ENCODE results near the gene NUB1.

Gene NUB1

DNA sequence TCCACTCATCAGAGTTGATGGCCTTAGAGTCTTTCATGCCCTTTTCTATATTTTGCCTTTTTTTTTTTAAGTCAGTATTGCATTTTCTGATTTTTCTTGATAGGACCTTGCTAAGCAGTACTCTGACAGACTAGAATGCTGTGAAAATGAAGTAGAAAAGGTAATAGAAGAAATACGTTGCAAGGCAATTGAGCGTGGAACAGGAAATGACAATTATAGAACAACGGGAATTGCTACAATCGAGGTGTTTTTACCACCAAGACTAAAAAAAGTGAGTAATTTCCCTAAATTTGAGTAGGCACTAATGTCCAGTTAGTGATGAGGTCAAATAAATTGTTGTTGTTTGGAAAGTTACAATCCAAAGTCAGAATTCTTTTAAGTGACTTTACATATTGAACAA lies 7.4 kb downstream of the NUB1 start:
- FAIRE-seq, result no peak

DNA sequence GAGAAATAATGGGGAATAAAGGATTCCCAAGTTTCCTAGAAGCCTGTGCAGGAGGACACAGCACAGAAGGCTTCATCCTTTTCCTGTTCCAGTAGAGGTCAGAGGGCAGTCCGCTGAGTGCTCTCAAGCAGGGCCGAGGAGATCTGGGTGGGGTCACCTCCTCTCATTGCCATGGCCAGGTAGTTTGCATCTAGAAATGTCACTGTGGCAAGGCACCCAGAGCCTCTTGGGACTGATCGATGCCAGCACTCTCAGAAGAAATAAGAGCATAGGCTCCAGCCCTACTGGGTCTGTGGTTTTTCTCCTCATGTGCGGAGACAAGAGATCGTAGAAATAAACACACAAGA lies 7.9 kb downstream of the NUB1 start:
- no peak for FAIRE-seq

DNA sequence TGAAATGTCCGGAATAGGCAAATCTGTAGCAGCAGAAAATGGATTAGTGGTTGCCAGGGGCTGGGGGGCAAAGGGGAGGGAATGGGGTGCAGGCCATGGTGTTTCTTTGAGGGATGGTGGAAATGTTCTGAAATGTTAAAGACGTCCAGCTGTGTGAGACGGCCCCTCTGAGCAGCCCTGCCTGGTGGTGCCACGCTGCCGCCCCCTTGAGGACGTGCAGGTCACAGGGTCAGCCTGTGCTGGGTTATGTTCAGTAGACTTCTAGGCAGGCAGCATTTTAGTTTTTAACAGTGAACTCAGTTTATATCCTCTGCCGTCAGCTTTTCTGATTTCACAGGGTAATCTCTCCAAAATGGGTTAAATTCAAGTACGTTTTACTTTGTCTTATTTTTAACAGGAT lies 9.4 kb downstream of the NUB1 start:
- FAIRE-seq, result no peak

DNA sequence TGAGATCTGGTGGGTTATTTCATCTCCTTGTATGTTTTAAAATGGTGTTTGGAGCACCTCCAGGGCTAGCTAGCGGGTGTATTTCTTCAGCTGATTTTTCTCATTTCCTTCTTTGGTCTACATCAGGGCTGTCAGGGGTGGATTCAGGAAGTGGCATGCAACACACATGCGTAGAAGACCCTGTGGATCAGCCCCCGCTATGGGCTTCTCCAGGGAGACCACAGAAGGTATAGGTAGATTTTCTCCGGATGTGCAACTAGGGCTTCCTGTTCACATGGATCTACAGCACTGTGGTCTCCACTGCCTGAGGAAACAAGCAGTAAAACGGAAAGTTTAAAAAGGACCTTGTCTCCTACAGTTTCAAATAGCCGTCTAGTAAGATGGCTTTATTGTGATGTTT lies 10.4 kb downstream of the NUB1 start:
- FAIRE-seq, result no peak

DNA sequence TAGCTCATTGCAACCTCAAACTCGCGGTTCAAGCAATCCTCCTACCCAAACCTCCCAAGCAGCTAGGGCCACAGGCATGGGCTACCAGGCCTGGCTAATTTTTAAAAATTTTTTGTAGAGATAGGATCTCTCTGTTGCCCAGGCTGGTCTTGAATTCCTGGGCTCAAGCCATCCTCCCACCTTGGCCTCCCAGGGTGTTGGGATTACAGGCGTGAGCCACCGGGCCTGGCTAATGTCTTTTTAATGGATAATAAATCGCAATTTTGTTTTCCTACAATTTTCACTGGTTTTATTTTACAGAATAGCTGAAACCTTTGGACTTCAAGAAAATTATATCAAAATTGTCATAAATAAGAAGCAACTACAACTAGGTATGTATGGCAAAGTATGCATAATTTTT lies 10.9 kb downstream of the NUB1 start:
- FAIRE-seq, result no peak

DNA sequence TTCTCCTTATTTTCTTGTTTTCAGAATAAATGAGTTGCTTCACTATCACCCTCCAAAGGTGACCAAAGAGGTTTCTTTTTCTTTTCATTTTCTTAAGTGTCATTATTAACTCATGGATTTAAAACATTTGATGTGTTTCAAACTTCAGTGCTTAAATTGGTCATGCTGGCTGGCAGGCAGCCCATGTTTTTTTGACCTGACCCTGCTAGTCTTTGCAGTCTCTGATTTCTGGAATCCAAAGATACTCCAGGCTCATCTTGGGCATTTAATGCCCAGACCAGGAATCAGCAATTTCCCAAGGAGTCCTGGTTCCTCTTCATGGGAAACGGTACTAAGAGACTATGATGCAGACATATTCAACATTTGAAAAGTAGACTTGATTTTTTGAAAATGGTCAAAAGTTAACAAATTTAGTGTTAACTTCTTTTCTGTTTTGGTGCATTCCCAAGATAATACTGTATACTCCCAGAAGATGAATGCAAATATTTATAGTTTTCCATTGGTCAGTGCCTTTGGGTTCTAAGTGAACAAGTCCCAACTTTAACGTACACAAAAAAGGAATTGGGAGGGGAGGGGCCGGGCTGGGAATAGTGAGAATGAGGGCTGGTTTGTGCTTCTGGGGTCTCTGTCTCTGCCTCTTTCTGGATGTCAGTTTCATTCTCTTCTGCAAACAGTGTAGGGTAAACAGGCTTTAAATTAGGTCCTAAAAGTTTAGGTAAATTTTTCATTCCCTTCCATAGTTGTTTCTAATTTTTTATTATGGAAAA lies 19.8 kb downstream of the NUB1 start:
- FAIRE-seq, result no peak

DNA sequence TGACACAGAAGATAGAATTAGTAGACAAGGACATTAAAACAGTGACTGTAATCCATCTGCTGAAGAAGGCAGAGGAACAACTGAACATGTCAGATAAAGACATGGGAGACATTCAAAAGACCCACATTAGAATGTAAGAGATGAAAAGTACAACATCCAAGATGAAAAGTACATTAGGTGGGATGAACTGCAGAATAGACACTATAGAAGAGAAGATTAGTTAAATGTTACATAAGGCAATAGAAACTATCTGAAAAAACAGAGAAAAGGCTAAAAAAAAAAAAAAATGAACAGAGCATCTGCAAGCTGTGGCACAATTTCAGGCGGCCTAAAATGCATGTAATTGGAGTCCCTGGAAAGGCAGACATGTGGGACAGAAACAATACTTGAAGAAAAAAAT lies 21.6 kb downstream of the NUB1 start:
- FAIRE-seq, result no peak

DNA sequence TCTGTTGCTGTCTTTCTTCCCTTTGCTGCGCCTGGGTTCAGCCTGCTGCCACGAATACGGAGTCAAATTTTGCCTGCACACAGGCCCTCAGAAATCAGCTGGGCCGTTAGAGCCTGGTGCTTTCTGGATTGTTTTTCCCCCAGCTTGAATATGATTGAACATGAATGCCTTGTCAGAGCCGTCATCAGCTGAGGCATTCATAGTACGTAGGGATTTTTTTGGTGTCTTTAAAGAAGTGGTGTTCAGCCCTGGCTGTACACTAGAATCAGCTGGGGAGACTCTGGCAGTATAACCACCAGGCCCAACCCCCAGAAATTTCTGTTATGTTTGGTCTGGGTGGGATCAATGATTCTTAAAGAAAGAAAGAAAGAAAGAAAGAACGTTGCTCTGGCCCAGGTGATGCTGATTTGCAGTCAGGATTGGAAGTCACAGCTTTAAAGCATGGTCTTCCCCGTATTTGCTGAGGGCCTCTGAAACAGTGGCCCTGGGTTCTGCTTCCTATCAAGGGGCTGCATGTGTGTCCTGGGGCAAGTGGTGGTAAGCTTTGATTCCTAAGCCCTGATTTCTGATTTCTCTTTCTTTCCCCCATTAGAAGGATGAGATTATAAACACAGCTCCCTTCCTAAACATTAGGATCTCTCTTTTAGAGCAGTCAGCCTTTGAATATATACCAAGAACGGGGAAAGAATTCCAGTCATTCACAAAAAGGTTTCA lies 24.7 kb downstream of the NUB1 start:
- FAIRE-seq, result no peak

DNA sequence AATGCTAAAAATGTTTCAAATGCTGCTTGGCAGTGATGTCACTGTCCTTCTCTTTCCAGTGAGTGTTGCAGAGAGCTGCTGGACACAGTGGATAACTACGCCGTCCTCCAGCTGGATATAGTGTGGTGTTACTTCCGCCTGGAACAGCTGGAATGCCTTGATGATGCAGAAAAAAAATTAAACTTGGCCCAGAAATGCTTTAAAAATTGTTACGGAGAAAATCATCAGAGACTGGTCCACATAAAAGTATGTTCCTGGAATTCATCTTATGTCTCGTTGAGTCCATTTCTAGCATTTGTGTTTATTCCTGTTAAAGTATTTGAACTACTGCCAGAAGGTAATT lies 25.2 kb downstream of the NUB1 start:
- FAIRE-seq, result no peak

DNA sequence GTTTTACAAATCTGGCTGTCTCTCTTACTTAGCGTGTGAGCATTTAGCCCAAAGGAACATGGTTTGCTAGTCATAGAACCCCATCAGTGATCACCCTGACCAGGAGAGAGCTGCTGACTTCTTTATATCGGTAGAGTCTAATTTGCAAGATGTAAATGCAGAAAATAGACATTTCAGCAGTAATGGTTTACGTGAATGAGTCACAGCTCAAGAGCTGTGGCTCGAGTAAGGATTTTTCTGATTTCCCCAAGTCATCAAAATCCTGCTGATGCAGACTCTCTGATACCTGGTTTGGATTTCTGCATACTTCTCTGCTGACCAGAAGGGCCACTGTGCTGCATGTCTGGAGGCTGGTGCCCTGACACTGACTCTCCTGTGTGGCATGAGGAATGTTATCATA lies 25.7 kb downstream of the NUB1 start:
- no peak for FAIRE-seq

DNA sequence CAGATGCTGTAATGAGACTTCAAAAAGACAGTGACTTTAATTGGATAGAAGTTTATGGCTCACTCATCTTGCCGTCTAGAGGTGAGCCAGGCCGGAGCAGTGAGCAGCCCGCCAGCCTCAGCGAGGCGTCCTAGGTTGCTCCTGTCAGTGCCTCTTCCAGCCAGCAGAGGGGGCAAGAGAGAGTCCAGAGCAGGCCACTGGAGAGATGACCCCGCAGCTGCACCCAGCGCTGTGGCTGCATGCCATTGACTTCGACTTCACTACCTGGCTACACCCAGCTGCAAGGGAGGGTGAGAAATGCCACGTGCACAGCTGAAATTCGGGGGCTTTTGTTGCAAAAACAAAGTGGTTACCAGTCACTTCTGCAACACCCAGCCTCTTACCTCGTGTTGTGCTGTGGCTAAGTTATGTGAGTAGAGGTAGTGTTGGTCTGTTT lies 26.5 kb downstream of the NUB1 start:
- FAIRE-seq, result no peak

DNA sequence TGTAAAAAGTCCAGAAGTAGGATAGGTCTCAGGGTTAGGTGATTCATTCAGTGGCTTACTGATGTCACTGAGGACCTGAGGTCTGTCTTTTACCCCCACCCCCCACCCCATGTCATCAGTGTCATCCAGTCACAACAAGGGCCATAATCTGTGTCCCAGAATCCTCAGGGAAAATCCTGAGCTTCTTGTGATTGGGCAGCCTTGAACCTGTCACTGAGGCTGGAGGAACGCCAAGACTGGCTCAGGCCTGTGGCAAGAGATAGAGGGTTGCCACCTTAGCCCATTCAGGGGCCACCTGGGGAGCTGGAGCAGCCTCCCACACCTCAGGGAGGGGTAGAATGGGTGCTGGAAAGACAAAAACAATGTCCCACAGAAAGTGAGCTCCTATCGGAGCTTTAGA lies 29.7 kb downstream of the NUB1 start:
- no peak for FAIRE-seq

DNA sequence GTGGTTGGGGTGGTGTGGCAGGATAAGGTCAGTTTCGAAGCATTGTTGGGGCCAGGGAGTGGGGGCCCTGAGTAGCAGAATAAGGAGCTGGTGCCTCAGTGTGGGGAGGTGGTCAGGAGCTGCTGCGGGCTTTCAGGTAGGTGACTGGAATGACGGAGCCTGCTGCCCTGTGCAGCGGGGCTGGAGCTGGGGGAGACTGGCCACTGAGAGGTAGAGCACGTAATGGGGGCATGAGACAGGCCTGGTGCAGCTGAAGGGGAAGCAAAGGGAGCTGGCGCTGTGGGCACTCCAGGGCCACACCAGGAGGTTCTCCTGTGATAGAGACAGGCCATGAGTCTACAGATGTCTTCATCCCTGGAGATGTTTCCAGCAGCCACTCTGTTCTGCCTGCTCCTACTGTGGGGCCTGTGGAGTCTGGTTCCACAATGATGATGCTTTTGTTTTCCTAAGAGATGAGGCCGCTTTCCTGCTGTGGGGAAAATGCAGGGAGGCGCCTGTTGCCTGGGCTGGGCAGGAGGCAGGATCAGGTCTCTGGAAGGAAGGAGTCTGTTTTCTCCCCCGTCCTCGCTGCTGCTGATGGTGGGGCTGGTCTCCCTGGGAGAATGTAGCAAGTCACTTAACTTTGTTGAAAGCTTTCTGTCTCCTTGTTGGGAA lies 31.1 kb downstream of the NUB1 start:
- no peak for FAIRE-seq

DNA sequence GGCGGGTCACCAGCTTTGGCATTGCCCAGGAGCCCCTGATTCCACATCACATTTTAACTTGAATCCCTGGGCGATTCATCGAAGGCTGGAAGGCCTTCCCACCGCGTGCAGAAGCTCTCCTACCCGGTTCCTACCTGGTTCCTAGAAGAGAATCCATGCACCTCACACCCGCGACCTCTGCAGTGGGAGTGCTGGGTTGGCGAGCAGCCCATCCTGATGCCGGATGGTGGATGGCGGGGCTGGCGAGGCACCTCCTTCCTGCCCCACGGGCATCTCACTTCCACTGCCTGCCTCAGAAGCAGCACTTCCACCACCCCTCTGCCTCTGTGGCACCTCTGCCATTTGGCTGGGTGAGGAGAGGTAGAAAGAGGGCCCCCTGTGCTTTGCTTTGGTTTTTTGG lies 32.0 kb downstream of the NUB1 start:
- no peak for FAIRE-seq

DNA sequence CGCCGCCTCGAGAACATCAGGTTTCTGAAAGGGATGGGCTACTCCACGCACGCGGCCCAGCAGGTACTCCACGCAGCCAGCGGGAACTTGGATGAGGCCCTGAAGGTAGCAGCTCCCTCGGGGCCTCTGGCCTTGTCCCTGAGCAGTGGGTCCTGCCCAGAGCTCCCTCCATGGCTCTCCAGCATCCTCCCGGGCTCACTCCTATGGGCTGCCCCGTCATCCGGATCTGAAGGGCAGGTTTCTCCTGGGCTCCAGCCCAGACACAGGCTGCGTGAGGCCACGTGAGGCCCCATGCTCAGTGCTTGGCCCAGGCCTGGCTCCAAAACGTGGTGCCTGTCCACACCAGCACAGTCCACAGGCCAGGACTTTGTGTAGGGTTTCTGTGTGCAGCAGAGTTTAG lies 32.5 kb downstream of the NUB1 start:
- no peak for FAIRE-seq

DNA sequence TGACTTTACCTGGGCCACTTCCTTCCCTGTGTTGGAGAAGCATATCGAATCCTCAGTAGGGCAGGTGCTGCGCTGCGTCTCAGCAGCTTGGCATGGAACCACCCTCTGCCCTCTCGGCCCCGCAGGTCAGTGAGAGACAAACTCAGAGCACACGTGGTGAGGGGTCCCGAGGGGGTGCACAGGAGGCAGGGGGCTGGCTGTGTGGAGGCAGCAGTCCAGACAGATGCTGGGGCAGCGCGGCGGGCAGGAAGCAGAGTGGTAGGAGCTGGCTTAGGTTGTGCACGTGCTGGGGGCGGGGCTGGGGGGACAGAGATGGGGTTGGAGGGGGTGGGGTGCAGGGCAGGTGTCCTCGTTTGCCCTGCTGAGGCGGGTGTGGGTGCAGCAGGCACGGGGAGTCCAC lies 33.1 kb downstream of the NUB1 start:
- no peak for FAIRE-seq

DNA sequence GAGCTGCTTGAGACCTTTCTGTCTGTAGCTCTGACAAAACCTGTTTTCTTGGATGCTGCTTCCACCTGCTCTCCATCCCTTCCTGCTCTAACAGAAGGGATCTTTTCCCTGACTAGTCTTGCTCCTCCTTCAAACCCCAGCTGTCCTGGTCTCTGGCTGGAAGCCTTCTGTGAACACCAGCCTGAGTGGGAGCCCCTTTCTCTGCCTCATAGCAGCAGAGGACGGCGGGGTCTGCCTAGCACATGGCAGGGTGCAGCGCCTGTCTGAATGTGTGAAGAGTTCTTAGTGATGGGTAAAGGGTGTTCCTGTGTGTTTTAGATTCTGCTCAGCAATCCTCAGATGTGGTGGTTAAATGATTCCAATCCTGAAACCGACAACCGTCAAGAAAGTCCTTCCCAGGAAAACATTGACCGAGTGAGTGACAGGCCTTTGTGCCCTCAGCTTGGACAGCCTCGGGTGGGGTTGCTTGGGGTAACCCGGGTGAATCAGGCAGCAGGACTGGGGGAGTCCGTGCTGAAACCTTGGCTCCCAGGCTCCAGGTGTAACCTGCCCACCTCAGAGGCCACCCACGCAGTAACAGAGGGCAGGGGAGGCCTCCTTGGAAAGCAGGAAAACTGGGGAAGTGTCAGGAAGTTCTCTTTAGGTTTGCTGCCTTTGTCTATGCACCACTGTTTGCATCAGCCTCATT lies 34.1 kb downstream of the NUB1 start:
- no peak for FAIRE-seq

DNA sequence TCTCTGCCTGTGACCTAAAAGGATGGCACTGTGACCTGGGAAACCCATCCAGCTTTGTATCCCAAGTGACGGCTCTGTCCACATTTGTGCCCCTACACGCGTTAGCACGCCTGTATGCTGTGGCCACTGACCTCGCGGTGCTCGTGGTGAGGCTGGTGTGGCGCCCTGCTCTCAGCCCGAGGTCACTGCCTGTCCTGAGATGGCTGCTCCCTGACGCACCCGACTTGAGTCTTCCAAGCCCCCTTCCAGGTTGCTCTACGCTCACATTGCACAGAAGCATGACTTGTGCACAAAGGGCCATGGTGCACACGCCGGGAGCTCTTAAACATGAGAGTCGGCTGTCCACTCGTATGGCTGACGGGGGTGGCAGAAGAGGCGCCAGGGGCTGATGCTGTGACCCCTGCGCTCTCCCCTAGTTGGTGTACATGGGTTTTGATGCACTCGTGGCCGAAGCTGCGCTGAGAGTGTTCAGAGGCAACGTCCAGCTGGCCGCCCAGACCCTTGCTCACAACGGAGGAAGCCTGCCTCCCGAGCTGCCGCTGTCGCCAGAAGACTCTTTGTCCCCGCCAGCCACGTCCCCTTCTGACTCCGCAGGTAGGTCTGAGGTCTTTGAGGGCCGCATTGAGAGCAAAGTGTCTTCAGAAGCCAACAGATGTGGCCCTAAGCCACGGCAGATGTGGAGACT lies 34.7 kb downstream of the NUB1 start:
- no peak for FAIRE-seq

DNA sequence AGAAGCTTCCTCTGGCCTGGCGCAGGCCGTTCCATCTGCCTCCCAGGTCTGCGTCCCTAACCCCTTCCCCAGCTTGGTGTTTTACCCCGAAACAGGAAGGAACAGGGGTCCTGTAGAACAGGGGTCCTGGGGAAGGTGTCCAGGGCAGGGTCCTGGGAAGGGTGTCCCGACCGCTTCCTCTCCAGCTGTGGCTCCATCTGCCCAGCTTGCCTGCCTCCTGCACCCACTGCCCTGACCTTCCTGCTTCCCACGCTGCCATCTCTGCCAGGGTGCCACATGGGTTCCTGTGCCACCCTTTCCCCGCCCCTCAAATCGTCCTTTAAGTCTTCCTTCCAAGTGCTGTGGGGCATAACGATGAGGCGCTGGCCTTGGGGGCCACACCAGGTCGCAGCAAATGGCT lies 35.8 kb downstream of the NUB1 start:
- no peak for FAIRE-seq

DNA sequence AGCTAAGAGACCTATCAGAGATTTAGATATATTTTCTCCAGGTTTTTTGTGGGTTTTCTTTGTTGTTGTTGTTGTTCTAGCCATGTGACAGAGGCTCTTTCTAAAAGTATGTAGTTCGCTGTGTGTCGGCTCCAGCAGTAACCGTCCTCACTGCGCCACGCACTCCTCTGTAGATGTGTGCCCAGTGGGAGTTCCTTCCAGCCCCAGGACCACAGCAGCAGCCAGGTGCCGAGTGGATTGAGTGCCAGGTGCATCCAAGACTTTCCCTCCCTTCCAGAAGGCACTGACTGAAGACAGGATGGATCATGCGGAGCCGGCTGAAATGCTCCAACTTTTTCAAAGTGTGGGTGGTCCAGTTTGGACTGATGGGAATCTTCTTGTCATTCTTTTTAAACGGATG lies 36.4 kb downstream of the NUB1 start:
- no peak for FAIRE-seq

DNA sequence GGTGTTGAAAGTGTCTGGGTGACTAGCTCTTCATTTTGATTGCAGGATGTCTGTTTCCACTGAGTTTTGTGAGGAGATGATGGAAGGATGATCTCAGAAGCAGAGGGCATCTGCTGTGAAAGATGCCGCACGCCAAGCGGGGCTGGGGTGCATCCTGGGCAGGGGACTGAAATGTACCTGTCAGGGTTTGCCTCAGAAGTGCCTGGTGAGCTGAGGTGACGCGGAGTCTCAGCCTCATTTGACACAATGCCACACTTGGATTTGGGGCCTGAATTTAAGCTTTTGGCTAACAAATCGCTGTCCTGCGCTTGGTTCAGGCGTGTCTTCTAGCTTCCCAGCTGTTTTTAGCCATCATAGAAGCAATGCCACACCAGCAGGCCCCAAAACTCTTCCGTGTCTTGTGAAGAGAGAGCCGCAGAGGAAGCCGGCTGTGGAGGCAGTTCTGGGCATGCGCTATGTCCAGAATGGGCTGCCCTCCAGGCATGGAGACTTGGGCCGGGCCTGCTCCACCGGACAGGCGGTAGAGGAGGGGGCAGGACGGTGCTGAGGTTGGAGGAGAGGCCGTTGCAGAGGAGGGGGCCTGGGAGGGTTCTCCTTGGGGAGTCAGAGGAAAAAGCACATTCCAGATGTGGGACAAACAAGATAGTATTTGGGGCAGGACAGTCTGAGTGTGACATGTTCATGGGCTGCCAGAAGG lies 37.0 kb downstream of the NUB1 start:
- FAIRE-seq, result no peak

DNA sequence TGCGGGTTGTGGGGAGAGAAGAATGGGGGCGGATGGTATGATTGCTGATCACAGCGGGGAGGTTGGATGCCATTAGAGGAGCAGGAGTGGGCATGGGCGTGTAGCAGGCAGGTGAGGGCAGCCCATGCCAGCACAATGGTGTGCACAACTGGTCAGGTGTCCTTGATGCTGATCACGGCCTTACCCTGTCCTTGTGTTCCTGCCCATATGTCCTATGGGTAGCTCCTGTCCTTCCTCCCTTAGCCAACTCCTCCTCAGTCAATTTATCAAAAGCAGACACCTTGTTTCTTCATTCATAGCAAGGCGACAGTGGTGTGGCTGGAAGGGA lies 37.5 kb downstream of the NUB1 start:
- FAIRE-seq, result no peak

Data from TTC549 (cell line).